Daoy (cell line): ENCODE results near the gene PHF3. TPM values are rescaled to one million over a fixed set of nuclear protein-coding genes. Genes with fewer than 3 reads are reported as not detected.

Source experiments
- DNase-seq: peaks from one replicate; pipeline ENCODE4 v3.0.0-alpha.2; 2015; ENCODE audit warnings: low read depth
- total RNA-seq: library from RNA; depleted of rRNA; stranded (reverse); fragments of >200 nt; shearing (Covaris generic); gene quantifications from 2 replicates; pipeline ENCODE4 v1.2.3, GENCODE V29; 2014; rRNA removed

PHF3 gene
- 43.5 and 60.5 TPM in 2 replicates for total RNA-seq

DNA sequence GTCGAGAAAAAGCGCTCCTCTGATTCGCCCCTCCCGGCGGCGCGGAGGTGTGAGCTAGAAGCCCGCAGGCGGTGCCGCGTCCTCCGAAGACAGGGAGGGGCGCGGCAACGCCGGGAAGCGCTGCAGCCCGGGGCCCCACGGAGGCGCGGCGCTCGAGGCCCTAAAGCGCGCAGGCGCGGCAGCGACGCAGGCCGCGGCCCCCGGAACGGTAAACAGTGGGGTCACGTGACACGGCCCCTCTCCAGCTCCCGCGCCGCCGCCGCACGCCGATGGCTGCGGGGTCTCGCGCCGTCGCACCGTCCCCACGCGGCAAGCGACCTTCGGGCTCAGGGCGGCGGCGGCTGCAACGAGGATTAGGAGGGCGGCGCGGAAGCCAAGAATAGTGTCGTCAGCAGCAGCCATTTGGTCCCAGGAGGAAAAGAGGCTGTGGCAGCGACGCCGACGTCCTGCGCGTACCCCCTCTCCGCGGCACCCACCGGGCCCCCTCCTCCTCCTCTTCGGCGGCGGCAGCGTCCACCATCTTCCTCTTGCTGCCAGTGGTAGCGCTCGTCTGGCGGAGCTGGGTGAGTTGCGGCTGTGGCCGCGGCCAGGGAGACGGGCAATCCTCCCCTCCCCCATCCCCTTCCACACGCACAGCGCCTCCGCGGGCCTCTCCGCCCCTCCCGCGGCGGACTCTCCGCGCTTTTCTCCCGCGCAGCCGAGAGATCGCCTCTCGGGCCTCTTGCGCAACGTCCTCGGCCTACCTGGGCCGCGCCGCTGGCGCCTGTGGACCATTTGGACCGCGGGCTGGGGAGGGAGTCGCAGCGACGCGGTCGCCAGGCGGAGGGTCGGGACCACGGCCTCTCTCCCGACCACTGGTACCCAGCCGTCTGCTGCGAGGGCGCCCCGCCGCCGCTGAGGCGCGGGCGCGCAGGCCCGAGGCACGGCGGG, at the start of gene PHF3:
TSS of gene PHF3 (plus strand) at position 215 of the 930 bp plus-strand sequence. CDS start 10,750 bp downstream, outside the sequence.
- DNase-seq: peak; percentile 97

GRCh38 chr6:63589952-63590411, 45.6 kb upstream of the PHF3 start:
- no peak for DNase-seq

DNA sequence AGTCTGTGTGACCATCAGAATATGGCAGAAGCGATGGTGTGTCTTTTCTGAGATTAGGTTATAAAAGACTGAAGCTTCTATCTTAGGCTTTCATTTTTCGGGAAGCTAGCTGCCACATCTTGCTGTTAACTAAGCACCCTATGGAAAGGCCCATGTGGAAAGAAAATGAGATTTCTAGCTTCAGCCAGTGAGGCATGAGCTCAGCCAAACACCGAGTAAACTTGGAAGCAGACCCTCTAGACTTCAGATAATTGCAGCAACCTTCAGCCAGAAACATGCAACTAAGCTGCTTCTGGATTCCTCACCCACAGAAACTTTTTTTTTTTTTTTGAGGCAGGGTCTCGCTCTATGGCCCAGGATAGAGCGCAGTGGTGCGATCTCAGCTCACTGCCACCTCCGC, 42.7 kb upstream of the PHF3 start:
- DNase-seq: no peak

GRCh38 chr6:63597141-63598048, 38.2 kb upstream of the PHF3 start:
- no peak for DNase-seq

- DNase-seq: peak; percentile 74
Observed at GRCh38 chr6:63598049-63599036, 37.3 kb upstream of the PHF3 start.

DNA sequence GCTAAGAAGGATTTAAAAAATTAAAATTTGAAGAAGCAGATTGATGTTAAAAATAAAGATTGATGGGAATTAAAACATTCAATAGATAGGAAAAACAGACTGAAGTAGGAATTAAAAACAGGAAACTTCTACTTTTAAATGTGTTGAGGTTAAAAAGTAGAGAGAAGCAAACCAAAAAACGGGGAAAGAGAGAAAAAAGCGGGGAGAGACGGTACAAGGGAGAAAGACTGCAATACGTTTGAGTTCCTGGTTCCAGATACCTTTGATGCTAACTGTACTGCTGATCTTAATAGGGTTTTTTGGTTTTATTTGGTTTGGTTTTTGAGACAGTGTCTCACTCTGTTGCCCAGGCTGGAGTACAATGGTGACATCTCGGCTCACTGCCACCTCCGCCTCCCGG, 36.4 kb upstream of the PHF3 start:
- no peak for DNase-seq

- DNase-seq: no peak
Observed at GRCh38 chr6:63600136-63600535, 35.5 kb upstream of the PHF3 start.

- DNase-seq: no peak
Observed at GRCh38 chr6:63609231-63609630, 26.4 kb upstream of the PHF3 start.

DNA sequence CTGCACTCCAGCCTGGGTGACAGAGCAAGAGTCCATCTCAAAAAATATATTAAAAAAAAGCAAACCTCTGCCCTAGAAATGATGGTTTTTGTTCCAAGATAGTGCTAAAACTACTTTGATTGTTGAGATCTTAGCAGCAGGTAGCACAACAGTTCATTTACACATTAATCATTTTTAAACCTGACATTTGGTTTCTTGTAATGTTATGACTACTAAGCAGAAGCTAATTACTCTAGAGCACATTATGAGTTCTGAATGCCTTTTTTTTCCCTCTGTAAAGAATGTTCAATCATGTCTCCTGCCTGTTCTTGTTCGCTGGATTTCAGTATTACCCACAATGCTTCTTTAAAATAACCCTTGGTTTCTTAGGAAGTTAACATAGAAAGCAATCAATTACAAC, 24.7 kb upstream of the PHF3 start:
- DNase-seq: no peak

DNA sequence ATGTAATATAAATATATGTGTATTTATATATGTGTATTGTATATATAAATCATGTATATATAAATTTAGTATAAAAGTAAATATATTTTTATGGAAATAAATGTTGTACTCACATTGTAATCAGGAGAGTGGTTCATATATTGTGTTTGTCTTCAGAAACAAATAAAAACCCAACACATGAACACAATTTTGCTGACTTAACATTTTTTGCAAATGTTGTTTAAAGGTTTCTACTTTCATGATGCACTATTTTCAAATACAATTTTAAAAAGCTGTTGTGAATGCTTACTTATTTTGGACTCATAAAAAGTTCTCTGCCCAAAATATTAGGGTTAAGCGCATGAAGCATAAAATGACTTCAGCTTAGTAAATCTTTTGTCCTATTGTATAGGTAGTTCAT, 24.0 kb upstream of the PHF3 start:
- DNase-seq: no peak

- no peak for DNase-seq
Observed at GRCh38 chr6:63615590-63615989, 20.0 kb upstream of the PHF3 start.

- no peak for DNase-seq
Observed at GRCh38 chr6:63624091-63624490, 11.5 kb upstream of the PHF3 start.

GRCh38 chr6:63630466-63630865, 5.1 kb upstream of the PHF3 start:
- DNase-seq: no peak

DNA sequence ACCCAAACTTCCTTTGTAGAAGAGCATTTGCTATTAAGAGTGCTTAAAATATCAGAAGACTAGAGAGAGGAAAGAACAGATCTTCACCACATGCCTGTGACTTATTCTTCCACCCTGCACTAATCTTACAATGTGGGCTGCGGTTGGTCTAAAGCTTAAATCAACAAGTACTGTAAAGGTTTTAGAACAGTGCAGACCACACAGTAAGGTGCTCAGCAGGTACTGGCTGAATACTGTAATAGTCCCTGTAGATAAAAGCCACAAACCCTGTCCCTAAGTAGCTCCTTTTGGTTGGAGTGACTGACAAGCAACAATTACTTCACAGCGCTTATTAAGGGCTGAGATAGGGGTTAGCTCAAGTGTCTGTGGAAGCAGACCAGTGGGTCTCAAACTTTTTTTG, 972 bp upstream of the PHF3 start:
- peak; percentile 18 for DNase-seq

DNA sequence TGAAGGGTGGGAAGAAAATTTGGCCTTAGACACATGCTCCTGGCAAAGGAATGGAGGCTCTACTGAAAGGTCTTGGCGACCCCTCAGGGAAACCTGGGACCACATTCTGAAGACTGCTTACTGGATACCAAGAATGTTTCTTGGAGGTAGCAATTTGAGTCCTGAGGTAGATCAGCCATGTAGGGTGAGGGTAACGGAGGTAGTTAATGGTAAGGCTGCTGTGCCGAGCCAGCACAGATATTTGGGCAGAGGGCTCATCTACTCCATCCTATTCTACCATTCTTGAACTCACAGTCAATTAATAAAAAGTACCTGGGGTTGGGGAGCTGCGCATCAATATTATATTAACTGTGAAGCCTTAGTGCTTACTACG, 401 bp upstream of the PHF3 start:
- DNase-seq: no peak

GRCh38 chr6:63636518-63637021, 968 bp downstream of the PHF3 start:
- DNase-seq: peak; percentile 60

GRCh38 chr6:63637865-63638445, 2.4 kb downstream of the PHF3 start:
- no peak for DNase-seq

- peak; percentile 17 for DNase-seq
Observed at GRCh38 chr6:63640062-63640461, 4.5 kb downstream of the PHF3 start.

DNA sequence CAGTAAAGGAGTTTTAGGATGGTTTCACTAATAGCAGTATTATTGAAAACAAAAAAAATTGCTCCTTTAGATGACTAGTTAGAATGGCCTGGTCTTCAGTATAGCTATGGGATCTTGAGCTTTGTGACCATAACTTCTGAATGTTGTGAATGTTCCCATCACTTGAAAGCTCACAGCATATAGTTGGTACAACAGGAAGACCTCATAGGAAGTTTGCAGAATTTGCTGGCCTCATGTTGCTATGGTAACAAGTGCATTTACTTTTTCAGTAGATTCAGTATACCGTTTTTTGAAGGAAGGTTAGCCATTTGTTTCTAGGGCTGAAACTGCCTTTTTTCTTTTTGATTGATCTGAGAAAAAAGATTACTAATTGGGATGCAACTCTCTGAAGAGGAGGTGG, 8.3 kb downstream of the PHF3 start:
- DNase-seq: no peak

DNA sequence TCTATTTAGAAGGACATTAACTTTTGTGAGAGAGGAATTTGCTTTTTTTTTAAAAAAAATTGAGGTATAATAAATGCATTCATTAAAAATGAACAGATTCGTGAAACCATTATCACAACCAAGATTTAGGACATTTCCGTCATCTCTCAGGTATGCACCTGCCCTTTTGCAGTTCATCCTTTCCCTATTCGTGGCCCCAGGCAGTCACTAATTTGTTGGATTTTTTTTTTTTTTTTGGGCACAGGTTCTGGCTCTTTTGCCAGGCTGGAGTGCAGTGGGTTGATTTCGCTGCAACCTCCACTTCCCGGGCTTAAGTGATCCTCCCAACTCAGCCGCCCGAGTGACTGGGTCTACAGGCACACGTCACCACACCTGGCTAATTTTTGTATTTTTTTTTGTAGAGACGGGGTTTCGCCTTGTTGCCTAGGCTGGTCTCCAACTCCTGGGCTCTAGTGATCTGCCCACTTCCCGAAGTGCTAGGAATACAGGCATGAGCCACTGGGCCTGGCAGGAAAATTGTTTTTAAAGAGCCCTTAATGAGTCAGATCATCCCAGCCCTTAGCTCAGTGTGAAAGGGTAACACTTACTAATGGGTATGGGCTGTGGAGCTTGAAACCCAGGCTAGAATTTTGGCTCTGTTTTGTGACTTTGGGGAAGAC, 9.2 kb downstream of the PHF3 start:
- peak; percentile 84 for DNase-seq
